Caco-2 (cell line): ENCODE measurements around the gene WNT2B. TPM values are rescaled to one million over a fixed set of nuclear protein-coding genes. Genes with fewer than 3 reads are reported as not detected.

Source experiments
- BruUV-seq: library from RNA; stranded (reverse); fragments of 400-500 nt; replicated peaks from 2 replicates; lab custom pipeline; 2021; lab: Mats Ljungman, UMichigan
- CTCF ChIA-PET: fragments of 300-600 bp; sonication (Branson Sonifier 250); formaldehyde crosslinking; loops from one replicate; lab custom pipeline; 2022; ENCODE audit warnings: antibody characterized with exemption; lab: Charles Lee
- POLR2A ChIA-PET: fragments of 300-600 bp; sonication (Branson Sonifier 250); formaldehyde crosslinking; loops from one replicate; lab custom pipeline; 2022; ENCODE audit warnings: antibody characterized with exemption; lab: Charles Lee
- DNase-seq, 2 experiments: peaks; one replicate each; pipeline versions ENCODE4 v3.0.0 to v3.0.0-alpha.2; 2020 to 2022
- H3K27me3 ChIP-seq: replicated peaks from 2 replicates; pipeline ENCODE4 v1.6.0; 2011; ENCODE audit warnings: low read length; ENCODE audit not compliant: control insufficient read depth, insufficient read depth
- H3K36me3 ChIP-seq: 2 replicates; pipeline ENCODE4 v1.5.1; 2011; ENCODE audit warnings: low read length; ENCODE audit not compliant: control insufficient read depth, insufficient read depth
- H3K4me1 ChIP-seq: fragments of 250-450 bp; sonication (Bioruptor Pico); 2 replicates; pipeline ENCODE4 v1.5.1; 2020; ENCODE audit warnings: mild to moderate bottlenecking
- H3K4me3 ChIP-seq: 2 replicates; pipeline ENCODE4 v1.5.1; 2011; ENCODE audit warnings: low read depth, mild to moderate bottlenecking, control low read depth, low read length
- H3K9me3 ChIP-seq: fragments of 250-450 bp; sonication (Bioruptor Pico); 2 replicates; pipeline ENCODE4 v1.5.1; 2020; ENCODE audit warnings: mild to moderate bottlenecking, moderate library complexity
- H3K27ac Mint-ChIP-seq: one replicate; pipeline ENCODE4 v1.8.0; 2022; ENCODE audit warnings: mixed read lengths; ENCODE audit not compliant: unreplicated experiment
- H3K27me3 Mint-ChIP-seq: one replicate; pipeline ENCODE4 v1.8.0; 2022; ENCODE audit warnings: mixed read lengths; ENCODE audit not compliant: insufficient read depth, unreplicated experiment
- H3K36me3 Mint-ChIP-seq: one replicate; pipeline ENCODE4 v1.8.0; 2022; ENCODE audit warnings: mild to moderate bottlenecking, mixed read lengths; ENCODE audit not compliant: insufficient read depth, unreplicated experiment
- H3K4me1 Mint-ChIP-seq: one replicate; pipeline ENCODE4 v1.8.0; 2022; ENCODE audit warnings: low read depth, mixed read lengths; ENCODE audit not compliant: unreplicated experiment
- H3K4me3 Mint-ChIP-seq: one replicate; pipeline ENCODE4 v1.8.0; 2022; ENCODE audit warnings: mild to moderate bottlenecking, moderate library complexity, mixed read lengths; ENCODE audit not compliant: unreplicated experiment
- H3K9me3 Mint-ChIP-seq: one replicate; pipeline ENCODE4 v1.8.0; 2022; ENCODE audit warnings: mixed read lengths; ENCODE audit not compliant: unreplicated experiment
- CTCF ChIP-seq, 2 experiments: fragments of 200-600 bp in 1 of 2; IDR thresholded peaks; 1 replicate in 1 of 2; 2 replicates in 1 of 2; pipeline versions ENCODE4 v1.5.1 to v1.8.0; 2011 to 2022; ENCODE audit warnings: antibody characterized with exemption in 1 of 2, control low read depth in 1 of 2, inconsistent platforms in 1 of 2, low read depth in 1 of 2, low read length in 1 of 2, mild to moderate bottlenecking in 1 of 2, moderate library complexity in 1 of 2; ENCODE audit not compliant: insufficient read depth in 1 of 2, severe bottlenecking in 1 of 2, unreplicated experiment in 1 of 2
- intact Hi-C: fragments of 100-400 bp; cut with micrococcal nuclease; formaldehyde crosslinking; loops from one replicate; pipeline ENCODE4 v1.10.0; 2022; ENCODE audit not compliant: unreplicated experiment
- total RNA-seq: library from RNA; stranded (reverse); gene quantifications from 2 replicates; pipeline ENCODE4 v1.2.3, GENCODE V29; 2022

WNT2B gene
- total RNA-seq, 1 experiment from 2014 or later: 0.70 TPM

- no peaks in the 10 kb centered on the region for H3K36me3 ChIP-seq
- H3K4me1 ChIP-seq: no peaks in the 10 kb centered on the region
- no peaks in the 10 kb centered on the region for H3K4me1 Mint-ChIP-seq
- ChIA-PET CTCF (no interaction called here), POLR2A (no interaction called here)
- H3K4me3 ChIP-seq: no peak overlapping the region
- H3K27ac Mint-ChIP-seq: no peak overlapping the region
- H3K9me3 Mint-ChIP-seq: no peaks in the 10 kb centered on the region
- H3K9me3 ChIP-seq: no peaks in the 10 kb centered on the region
- BruUV-seq: no TSS peak
- H3K36me3 Mint-ChIP-seq: no peaks in the 10 kb centered on the region
- DNase-seq: no peak
- no peaks in the 10 kb centered on the region for H3K27me3 ChIP-seq
- H3K27me3 Mint-ChIP-seq: no peaks in the 10 kb centered on the region
- intact Hi-C loops: no loop called here
- no peak for TF ChIP-seq CTCF (IDR thresholded peaks at IDR 0.05; ENCODE audit: insufficient read depth in 1 of 2, low read depth in 1 of 2, low read length in 1 of 2, severe bottlenecking in 1 of 2, unreplicated experiment in 1 of 2)
- H3K4me3 Mint-ChIP-seq: no peak overlapping the region
These were observed 15.5 kb downstream of the WNT2B start for GRCh38 chr1:112524251-112524650.

- no TSS peak for BruUV-seq
- no peaks in the 10 kb centered on the region for H3K9me3 Mint-ChIP-seq
- POLR2A ChIA-PET: no interaction called here
These were observed 16.2 kb downstream of the WNT2B start for GRCh38 chr1:112524986-112525385.

GRCh38 chr1:112527266-112528010 lies 18.7 kb downstream of the WNT2B start:
- no peak for TF ChIP-seq CTCF (IDR thresholded peaks at IDR 0.05; ENCODE audit: insufficient read depth in 1 of 2, low read depth in 1 of 2, low read length in 1 of 2, severe bottlenecking in 1 of 2, unreplicated experiment in 1 of 2)
- H3K27ac Mint-ChIP-seq: no peak overlapping the region
- H3K4me1 Mint-ChIP-seq: no peaks in the 10 kb centered on the region
- no TSS peak for BruUV-seq
- Histone ChIP-seq H3K36me3 (no peaks in the 10 kb centered on the region), H3K4me1 (no peaks in the 10 kb centered on the region), H3K4me3 (no peak overlapping the region), H3K27me3 (no peaks in the 10 kb centered on the region), H3K9me3 (no peaks in the 10 kb centered on the region)
- no peak overlapping the region for H3K4me3 Mint-ChIP-seq
- intact Hi-C loops: no loop called here
- ChIA-PET POLR2A (no interaction called here), CTCF (no interaction called here)
- H3K36me3 Mint-ChIP-seq: no peaks in the 10 kb centered on the region
- no peaks in the 10 kb centered on the region for H3K9me3 Mint-ChIP-seq
- DNase-seq: no peak
- no peaks in the 10 kb centered on the region for H3K27me3 Mint-ChIP-seq

More at GRCh38 chr1:112524986-112525385, 16.2 kb downstream of the WNT2B start:
- no peak overlapping the region for H3K4me3 ChIP-seq
- H3K27me3 ChIP-seq: no peaks in the 10 kb centered on the region
- Mint-ChIP-seq H3K4me1 (no peaks in the 10 kb centered on the region), H3K27ac (no peak overlapping the region), H3K27me3 (no peaks in the 10 kb centered on the region), H3K4me3 (no peak overlapping the region), H3K36me3 (no peaks in the 10 kb centered on the region)
- no peaks in the 10 kb centered on the region for H3K36me3 ChIP-seq
- no peaks in the 10 kb centered on the region for H3K4me1 ChIP-seq
- no peak for DNase-seq
- CTCF ChIA-PET: no interaction called here
- no peak for TF ChIP-seq CTCF (IDR thresholded peaks at IDR 0.05; ENCODE audit: insufficient read depth in 1 of 2, low read depth in 1 of 2, low read length in 1 of 2, severe bottlenecking in 1 of 2, unreplicated experiment in 1 of 2)
- intact Hi-C loops: no loop called here
- no peaks in the 10 kb centered on the region for H3K9me3 ChIP-seq
